ENCODE data around the gene GRHL1.
A peak's percentile ranks its signal among the peaks of the same experiment; 100 is the strongest.

The GRHL1 gene

DNA sequence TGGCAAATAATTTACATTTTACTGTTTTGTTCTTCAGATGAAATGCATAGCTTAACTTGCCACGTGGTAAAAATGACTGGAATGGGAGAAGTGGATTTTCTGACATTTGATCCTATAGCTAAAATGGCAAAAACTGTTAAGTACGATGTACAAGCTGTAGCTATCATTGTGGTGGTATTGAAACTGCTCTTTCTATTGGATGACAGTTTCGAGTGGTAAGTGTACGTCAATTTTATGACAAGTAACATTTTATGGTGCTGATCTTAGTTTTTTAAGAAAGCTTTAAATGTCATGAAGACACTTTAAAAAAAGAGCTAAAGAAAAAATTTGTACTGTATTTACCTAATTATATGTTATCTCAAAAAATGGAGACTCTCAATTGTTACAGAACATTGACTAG, 40.8 kb upstream of the GRHL1 start:
- TF ChIP-seq ZNF629 (tag by site-specific recombination; IDR thresholded peaks at IDR 0.05) (no peak), ZNF426 (tag by site-specific recombination; IDR thresholded peaks at IDR 0.05) (no peak), MZF1 (tag by site-specific recombination; IDR thresholded peaks at IDR 0.05; ENCODE audit: borderline replicate concordance) (no peak)
- TF ChIP-seq, protein P1, sequence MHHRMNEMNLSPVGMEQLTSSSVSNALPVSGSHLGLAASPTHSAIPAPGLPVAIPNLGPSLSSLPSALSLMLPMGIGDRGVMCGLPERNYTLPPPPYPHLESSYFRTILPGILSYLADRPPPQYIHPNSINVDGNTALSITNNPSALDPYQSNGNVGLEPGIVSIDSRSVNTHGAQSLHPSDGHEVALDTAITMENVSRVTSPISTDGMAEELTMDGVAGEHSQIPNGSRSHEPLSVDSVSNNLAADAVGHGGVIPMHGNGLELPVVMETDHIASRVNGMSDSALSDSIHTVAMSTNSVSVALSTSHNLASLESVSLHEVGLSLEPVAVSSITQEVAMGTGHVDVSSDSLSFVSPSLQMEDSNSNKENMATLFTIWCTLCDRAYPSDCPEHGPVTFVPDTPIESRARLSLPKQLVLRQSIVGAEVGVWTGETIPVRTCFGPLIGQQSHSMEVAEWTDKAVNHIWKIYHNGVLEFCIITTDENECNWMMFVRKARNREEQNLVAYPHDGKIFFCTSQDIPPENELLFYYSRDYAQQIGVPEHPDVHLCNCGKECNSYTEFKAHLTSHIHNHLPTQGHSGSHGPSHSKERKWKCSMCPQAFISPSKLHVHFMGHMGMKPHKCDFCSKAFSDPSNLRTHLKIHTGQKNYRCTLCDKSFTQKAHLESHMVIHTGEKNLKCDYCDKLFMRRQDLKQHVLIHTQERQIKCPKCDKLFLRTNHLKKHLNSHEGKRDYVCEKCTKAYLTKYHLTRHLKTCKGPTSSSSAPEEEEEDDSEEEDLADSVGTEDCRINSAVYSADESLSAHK (tag by site-specific recombination; IDR thresholded peaks at IDR 0.05) = peak; percentile 97
- no peaks in the 10 kb centered on the region for H3K4me1 ChIP-seq (ENCODE audit: control insufficient read depth, insufficient read depth, low read length)

DNA sequence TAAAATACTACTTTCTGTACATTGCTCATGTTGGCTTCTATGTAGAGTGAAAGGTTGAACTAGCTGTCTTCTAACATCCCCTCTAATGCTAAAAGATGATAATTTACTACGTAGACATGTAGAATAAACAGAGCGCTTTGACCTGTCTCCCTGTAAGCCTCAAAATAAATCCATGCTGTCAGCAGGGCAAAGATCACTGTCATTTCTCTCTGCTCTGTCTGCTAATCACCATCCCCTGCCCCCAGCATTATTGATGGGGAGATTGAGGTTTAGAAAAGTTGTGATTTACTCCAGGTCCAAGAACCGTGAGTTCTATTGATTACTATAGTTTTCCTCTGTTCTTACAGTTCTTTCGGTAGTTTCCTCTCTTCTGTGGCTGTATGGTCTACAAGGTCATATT, 39.0 kb upstream of the GRHL1 start:
- Histone ChIP-seq H3K27ac (ENCODE audit: extremely low read depth, low read depth, low read length) (no peak overlapping the region), H3K9me3 (ENCODE audit: control insufficient read depth, insufficient read depth, low read depth, low read length) (no peaks in the 10 kb centered on the region), H3K36me3 (ENCODE audit: control insufficient read depth in 2 of 2, insufficient read depth in 1 of 2, low read length in 2 of 2) (peaks cover 9 to 54% of the 10 kb centered on the region in 2 experiments), H3K4me1 (ENCODE audit: control insufficient read depth, insufficient read depth, low read length) (no peaks in the 10 kb centered on the region), H3K4me3 (ENCODE audit: low read depth, low read length) (no peak overlapping the region)
- POLR2A ChIA-PET = no interaction called here
- CTCF ChIA-PET = no interaction called here
- TF ChIP-seq, protein P2, sequence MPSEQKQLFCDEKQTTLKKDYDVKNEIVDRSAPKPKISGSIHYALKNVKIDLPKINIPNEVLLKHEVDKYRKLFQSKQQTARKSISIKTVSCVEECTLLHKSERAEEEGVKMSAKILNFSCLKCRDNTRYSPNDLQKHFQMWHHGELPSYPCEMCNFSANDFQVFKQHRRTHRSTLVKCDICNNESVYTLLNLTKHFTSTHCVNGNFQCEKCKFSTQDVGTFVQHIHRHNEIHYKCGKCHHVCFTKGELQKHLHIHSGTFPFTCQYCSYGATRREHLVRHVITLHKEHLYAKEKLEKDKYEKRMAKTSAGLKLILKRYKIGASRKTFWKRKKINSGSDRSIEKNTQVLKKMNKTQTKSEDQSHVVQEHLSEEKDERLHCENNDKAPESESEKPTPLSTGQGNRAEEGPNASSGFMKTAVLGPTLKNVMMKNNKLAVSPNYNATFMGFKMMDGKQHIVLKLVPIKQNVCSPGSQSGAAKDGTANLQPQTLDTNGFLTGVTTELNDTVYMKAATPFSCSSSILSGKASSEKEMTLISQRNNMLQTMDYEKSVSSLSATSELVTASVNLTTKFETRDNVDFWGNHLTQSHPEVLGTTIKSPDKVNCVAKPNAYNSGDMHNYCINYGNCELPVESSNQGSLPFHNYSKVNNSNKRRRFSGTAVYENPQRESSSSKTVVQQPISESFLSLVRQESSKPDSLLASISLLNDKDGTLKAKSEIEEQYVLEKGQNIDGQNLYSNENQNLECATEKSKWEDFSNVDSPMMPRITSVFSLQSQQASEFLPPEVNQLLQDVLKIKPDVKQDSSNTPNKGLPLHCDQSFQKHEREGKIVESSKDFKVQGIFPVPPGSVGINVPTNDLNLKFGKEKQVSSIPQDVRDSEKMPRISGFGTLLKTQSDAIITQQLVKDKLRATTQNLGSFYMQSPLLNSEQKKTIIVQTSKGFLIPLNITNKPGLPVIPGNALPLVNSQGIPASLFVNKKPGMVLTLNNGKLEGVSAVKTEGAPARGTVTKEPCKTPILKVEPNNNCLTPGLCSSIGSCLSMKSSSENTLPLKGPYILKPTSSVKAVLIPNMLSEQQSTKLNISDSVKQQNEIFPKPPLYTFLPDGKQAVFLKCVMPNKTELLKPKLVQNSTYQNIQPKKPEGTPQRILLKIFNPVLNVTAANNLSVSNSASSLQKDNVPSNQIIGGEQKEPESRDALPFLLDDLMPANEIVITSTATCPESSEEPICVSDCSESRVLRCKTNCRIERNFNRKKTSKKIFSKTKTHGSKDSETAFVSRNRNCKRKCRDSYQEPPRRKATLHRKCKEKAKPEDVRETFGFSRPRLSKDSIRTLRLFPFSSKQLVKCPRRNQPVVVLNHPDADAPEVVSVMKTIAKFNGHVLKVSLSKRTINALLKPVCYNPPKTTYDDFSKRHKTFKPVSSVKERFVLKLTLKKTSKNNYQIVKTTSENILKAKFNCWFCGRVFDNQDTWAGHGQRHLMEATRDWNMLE (tag by site-specific recombination; conservative IDR thresholded peaks at IDR 0.05; ENCODE audit: low read depth) = no peak
- TF ChIP-seq, protein P3, sequence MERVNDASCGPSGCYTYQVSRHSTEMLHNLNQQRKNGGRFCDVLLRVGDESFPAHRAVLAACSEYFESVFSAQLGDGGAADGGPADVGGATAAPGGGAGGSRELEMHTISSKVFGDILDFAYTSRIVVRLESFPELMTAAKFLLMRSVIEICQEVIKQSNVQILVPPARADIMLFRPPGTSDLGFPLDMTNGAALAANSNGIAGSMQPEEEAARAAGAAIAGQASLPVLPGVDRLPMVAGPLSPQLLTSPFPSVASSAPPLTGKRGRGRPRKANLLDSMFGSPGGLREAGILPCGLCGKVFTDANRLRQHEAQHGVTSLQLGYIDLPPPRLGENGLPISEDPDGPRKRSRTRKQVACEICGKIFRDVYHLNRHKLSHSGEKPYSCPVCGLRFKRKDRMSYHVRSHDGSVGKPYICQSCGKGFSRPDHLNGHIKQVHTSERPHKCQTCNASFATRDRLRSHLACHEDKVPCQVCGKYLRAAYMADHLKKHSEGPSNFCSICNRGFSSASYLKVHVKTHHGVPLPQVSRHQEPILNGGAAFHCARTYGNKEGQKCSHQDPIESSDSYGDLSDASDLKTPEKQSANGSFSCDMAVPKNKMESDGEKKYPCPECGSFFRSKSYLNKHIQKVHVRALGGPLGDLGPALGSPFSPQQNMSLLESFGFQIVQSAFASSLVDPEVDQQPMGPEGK (tag by site-specific recombination; IDR thresholded peaks at IDR 0.05) = no peak
- TF ChIP-seq ZNF544 (tag by site-specific recombination; IDR thresholded peaks at IDR 0.05) (no peak), ZNF558 (tag by site-specific recombination; IDR thresholded peaks at IDR 0.05) (no peak)

More for the DNA sequence above, 40.8 kb upstream of the GRHL1 start:
- no peak overlapping the region for H3K4me3 ChIP-seq (ENCODE audit: low read depth, low read length)
- POLR2A ChIA-PET = interaction anchor here (1.1 kb wide), 1 partner anchor 68 kb away, joined by 3 read pairs; the partner anchor contains the start of gene TAF1B
- CTCF ChIA-PET = interaction anchor here (0.6 kb wide), 1 partner anchor 138 kb away, joined by 3 read pairs; no protein-coding TSS in a partner anchor
- peaks cover 12 to 49% of the 10 kb centered on the region in 2 experiments for H3K36me3 ChIP-seq (ENCODE audit: control insufficient read depth in 2 of 2, insufficient read depth in 1 of 2, low read length in 2 of 2)
- no peak overlapping the region for H3K27ac ChIP-seq (ENCODE audit: extremely low read depth, low read depth, low read length)
- no peaks in the 10 kb centered on the region for H3K9me3 ChIP-seq (ENCODE audit: control insufficient read depth, insufficient read depth, low read depth, low read length)

DNA sequence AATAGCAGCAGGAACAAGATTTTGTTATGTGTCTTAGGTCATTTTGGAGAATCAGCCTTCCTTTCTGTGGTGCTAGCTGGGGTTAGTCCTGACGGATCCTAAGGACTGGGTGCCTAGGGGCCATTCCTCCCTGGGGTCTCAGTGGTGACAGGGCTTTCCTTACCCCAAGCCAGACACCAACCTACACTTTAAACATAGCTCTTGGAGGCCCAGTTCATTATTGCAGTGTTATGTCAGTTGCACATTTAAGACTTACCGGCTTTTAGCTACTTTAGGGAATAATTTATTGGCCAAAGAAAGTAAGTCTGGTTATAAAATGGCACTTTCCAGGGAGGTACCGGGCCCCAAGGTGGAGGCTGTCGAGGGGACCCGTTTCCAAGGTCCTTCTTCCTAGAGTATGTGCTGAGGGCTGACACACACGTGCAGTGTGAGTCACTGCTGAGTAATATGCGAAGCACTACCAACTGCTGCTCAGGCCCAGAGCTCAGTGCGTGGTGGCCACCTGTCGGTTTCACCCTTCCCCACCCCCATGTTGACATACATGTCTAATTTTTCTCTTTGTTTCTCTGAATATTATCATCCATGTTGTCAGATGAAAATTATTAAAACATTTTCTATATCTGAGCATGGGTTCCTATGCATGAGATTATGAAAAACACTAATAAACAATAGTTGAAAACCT, 37.0 kb upstream of the GRHL1 start:
- peaks cover 9 to 63% of the 10 kb centered on the region in 2 experiments for H3K36me3 ChIP-seq (ENCODE audit: control insufficient read depth in 2 of 2, insufficient read depth in 1 of 2, low read length in 2 of 2)
- POLR2A ChIA-PET = no interaction called here
- H3K27ac ChIP-seq (ENCODE audit: extremely low read depth, low read depth, low read length) = no peak overlapping the region
- no peaks in the 10 kb centered on the region for H3K4me1 ChIP-seq (ENCODE audit: control insufficient read depth, insufficient read depth, low read length)
- H3K9me3 ChIP-seq (ENCODE audit: control insufficient read depth, insufficient read depth, low read depth, low read length) = no peaks in the 10 kb centered on the region
- no peak for TF ChIP-seq REPIN1 (tag by site-specific recombination; IDR thresholded peaks at IDR 0.05; ENCODE audit: low read depth)
- peak; percentile 94 for TF ChIP-seq SCRT2 (tag by site-specific recombination; IDR thresholded peaks at IDR 0.05)
- CTCF ChIA-PET = interaction anchor here (0.6 to 1.0 kb wide), 6 partner anchors 9 to 336 kb away, joined by 3 to 4 read pairs (median 4); no protein-coding TSS in a partner anchor
- H3K4me3 ChIP-seq (ENCODE audit: low read depth, low read length) = no peak overlapping the region
